WTC11 (cell line): ENCODE measurements around the gene STH. TPM values are rescaled to one million over a fixed set of nuclear protein-coding genes. Genes with fewer than 3 reads are reported as not detected.

Experiments used
- ATAC-seq: fragments of 200-7000 bp; cut with Tn5 transposase; 2 replicates; pipeline ENCODE4 v1.10.0; 2021; ENCODE audit warnings: mild to moderate bottlenecking, moderate library complexity
- CTCF ChIA-PET: fragments of 300-600 bp; sonication (Branson Sonifier 250); formaldehyde crosslinking; loops from one replicate; lab custom pipeline; 2021; ENCODE audit warnings: antibody characterized with exemption; lab: Charles Lee
- POLR2A ChIA-PET: fragments of 350-600 bp; sonication (Branson Sonifier 250); formaldehyde crosslinking; loops from one replicate; lab custom pipeline; 2021; ENCODE audit warnings: antibody characterized with exemption; lab: Charles Lee
- DNase-seq: peaks from one replicate; pipeline ENCODE4 v3.0.0; 2021; ENCODE audit warnings: low spot score
- H3K27ac Mint-ChIP-seq: 2 replicates; pipeline ENCODE4 v1.8.0; 2021; ENCODE audit warnings: mixed read lengths
- H3K27me3 Mint-ChIP-seq: 2 replicates; pipeline ENCODE4 v1.8.0; 2021; ENCODE audit warnings: low read depth, mild to moderate bottlenecking, moderate library complexity, mixed read lengths
- H3K36me3 Mint-ChIP-seq: 2 replicates; pipeline ENCODE4 v1.8.0; 2021; ENCODE audit warnings: mixed read lengths
- H3K4me1 Mint-ChIP-seq: 2 replicates; pipeline ENCODE4 v1.8.0; 2022; ENCODE audit warnings: mixed read lengths
- H3K4me3 Mint-ChIP-seq: 2 replicates; pipeline ENCODE4 v1.8.0; 2021; ENCODE audit warnings: mild to moderate bottlenecking, moderate library complexity, mixed read lengths
- H3K9me3 Mint-ChIP-seq: 2 replicates; pipeline ENCODE4 v1.8.0; 2021; ENCODE audit warnings: mixed read lengths
- ARID4B ChIP-seq: sonication (generic); formaldehyde crosslinking; IDR thresholded peaks from 2 replicates; pipeline ENCODE4 v1.8.0; 2023; ENCODE audit warnings: missing genetic modification reagents, mild to moderate bottlenecking, borderline replicate concordance
- CDX4 ChIP-seq: fragments of 250-450 bp; sonication (Bioruptor Pico); IDR thresholded peaks from 2 replicates; pipeline ENCODE4 v1.9.0; 2021; ENCODE audit warnings: moderate library complexity, mild to moderate bottlenecking, inconsistent platforms, borderline replicate concordance
- E2F1 ChIP-seq: sonication (generic); formaldehyde crosslinking; IDR thresholded peaks from 2 replicates; pipeline ENCODE4 v1.8.0; 2022; ENCODE audit warnings: mild to moderate bottlenecking, missing genetic modification reagents
- GRHL2 ChIP-seq: fragments of 250-450 bp; sonication (Bioruptor Pico); IDR thresholded peaks from 2 replicates; pipeline ENCODE4 v1.8.0; 2022; ENCODE audit warnings: mild to moderate bottlenecking, moderate library complexity; ENCODE audit not compliant: insufficient replicate concordance, severe bottlenecking
- IRF2 ChIP-seq: sonication (generic); formaldehyde crosslinking; IDR thresholded peaks from 2 replicates; pipeline ENCODE4 v1.8.0; 2022; ENCODE audit warnings: low read depth, missing genetic modification reagents, borderline replicate concordance
- KAT7 ChIP-seq: sonication (generic); formaldehyde crosslinking; IDR thresholded peaks from 2 replicates; pipeline ENCODE4 v1.8.1; 2023; ENCODE audit warnings: missing genetic modification reagents, mild to moderate bottlenecking, borderline replicate concordance
- MLX ChIP-seq: sonication (generic); formaldehyde crosslinking; IDR thresholded peaks from 2 replicates; pipeline ENCODE4 v1.8.1; 2023; ENCODE audit warnings: mild to moderate bottlenecking, missing genetic modification reagents, moderate library complexity
- NR1H2 ChIP-seq: sonication (generic); formaldehyde crosslinking; IDR thresholded peaks from 2 replicates; pipeline ENCODE4 v1.9.0; 2021; ENCODE audit warnings: mild to moderate bottlenecking, moderate library complexity, missing genetic modification reagents
- SMAD4 ChIP-seq: sonication (generic); formaldehyde crosslinking; IDR thresholded peaks from 2 replicates; pipeline ENCODE4 v1.8.0; 2022; ENCODE audit warnings: mild to moderate bottlenecking, missing genetic modification reagents
- ZNF219 ChIP-seq: sonication (generic); formaldehyde crosslinking; IDR thresholded peaks from 2 replicates; pipeline ENCODE4 v1.8.0; 2023; ENCODE audit warnings: missing genetic modification reagents, mild to moderate bottlenecking, borderline replicate concordance
- ZNF232 ChIP-seq: sonication (generic); formaldehyde crosslinking; IDR thresholded peaks from 2 replicates; pipeline ENCODE4 v1.8.0; 2022; ENCODE audit warnings: mild to moderate bottlenecking, missing genetic modification reagents
- ZNF532 ChIP-seq: fragments of 250-450 bp; sonication (Bioruptor Pico); IDR thresholded peaks from 2 replicates; pipeline ENCODE4 v1.9.0; 2021; ENCODE audit warnings: mild to moderate bottlenecking, borderline replicate concordance
- ZSCAN18 ChIP-seq: fragments of 250-450 bp; sonication (Bioruptor Pico); IDR thresholded peaks from 2 replicates; pipeline ENCODE4 v2.1.2; 2022; ENCODE audit warnings: mild to moderate bottlenecking, moderate library complexity
- total RNA-seq: library from RNA; stranded (reverse); gene quantifications from 3 replicates; pipeline ENCODE4 v1.2.3, GENCODE V29; 2021

The STH gene
- total RNA-seq, 1 experiment from 2014 or later: not detected

- ATAC-seq (no peak), DNase-seq (no peak)
- CTCF ChIA-PET: interaction anchor here (0.8 to 4.0 kb wide), 4 partner anchors 10 to 32 kb away, joined by 3 to 35 read pairs (median 8); no protein-coding TSS in a partner anchor
- 0 out of 2 replicates have a peak, but pooled peaks cover 3% of the 10 kb centered on the region for H3K4me1 Mint-ChIP-seq
- no peak overlapping the region for H3K4me3 Mint-ChIP-seq
- H3K27ac Mint-ChIP-seq: no peak overlapping the region
- POLR2A ChIA-PET: no interaction called here
- no peaks in the 10 kb centered on the region for H3K27me3 Mint-ChIP-seq
- TF ChIP-seq E2F1 (CRISPR knock-in tag): no peak
- no peak for TF ChIP-seq ZNF232 (CRISPR knock-in tag)
- TF ChIP-seq NR1H2 (CRISPR knock-in tag): no peak
- no peak for TF ChIP-seq KAT7 (CRISPR knock-in tag)
- TF ChIP-seq ZSCAN18 (CRISPR knock-in tag): no peak
- TF ChIP-seq GRHL2 (CRISPR knock-in tag): no peak
- no peak for TF ChIP-seq ZNF219 (CRISPR knock-in tag)
- TF ChIP-seq IRF2 (CRISPR knock-in tag): no peak
- no peak for TF ChIP-seq SMAD4 (CRISPR knock-in tag)
- no peak for TF ChIP-seq ZNF532 (CRISPR knock-in tag)
- TF ChIP-seq ARID4B (CRISPR knock-in tag): no peak
- no peak for TF ChIP-seq CDX4
- TF ChIP-seq MLX (CRISPR knock-in tag): no peak
- TF ChIP-seq, all 79 proteins: peak for 0
- Mint-ChIP-seq H3K9me3 (no peaks in the 10 kb centered on the region), H3K36me3 (no peaks in the 10 kb centered on the region)
Observed at GRCh38 chr17:45981306-45981705, 17.7 kb upstream of the STH start.
